Superior temporal gyrus (tissue), 1 donor: ENCODE results near the gene ZNF254.
"Not testable (repeated sequence)": the region's sequence is repeated elsewhere in the genome, so short reads cannot be mapped to it uniquely, and the experiment has no call there.

Source experiments
- DNase-seq: peaks from one replicate; pipeline ENCODE4 v3.0.0-alpha.2; 2016; ENCODE audit errors: extremely low spot score

ZNF254 gene

DNA sequence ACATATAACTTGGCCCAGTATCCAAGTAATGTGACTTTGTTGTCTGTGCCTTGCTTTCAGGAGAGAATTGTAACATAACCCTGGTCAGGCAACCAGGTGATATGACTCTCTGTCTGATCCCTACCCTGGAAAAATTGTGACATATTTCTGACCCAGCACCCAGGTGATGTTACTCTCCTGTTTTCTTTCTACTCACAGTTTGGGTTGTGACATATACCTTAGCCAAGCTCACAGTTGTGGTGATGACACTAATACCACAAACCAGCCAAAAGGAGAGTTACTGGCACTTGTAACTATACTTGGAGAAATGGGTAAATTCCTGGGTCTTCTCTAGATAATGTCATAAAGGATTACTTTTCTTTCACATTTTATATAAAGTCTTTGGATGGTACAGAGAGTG lies 14.3 kb upstream of the ZNF254 start:
- no peak for DNase-seq

DNA sequence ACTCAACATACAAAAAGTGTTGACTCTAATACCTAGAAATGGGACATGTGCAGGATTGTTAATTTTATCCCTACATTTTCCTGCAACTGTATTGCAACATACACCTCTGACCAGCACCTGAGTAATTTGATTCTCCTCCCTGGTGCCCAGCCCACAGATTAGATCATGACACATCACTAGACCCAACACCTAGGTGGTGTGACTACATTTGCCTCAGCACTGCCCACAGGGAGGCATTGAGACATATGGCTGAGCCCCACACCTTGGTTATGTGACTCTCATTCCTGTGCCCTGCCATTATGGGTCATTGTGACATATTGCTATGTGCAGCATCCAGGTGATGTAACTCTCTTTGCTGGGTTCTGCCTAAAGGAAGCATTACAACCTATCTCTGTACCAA lies 13.2 kb upstream of the ZNF254 start:
- no peak for DNase-seq

DNA sequence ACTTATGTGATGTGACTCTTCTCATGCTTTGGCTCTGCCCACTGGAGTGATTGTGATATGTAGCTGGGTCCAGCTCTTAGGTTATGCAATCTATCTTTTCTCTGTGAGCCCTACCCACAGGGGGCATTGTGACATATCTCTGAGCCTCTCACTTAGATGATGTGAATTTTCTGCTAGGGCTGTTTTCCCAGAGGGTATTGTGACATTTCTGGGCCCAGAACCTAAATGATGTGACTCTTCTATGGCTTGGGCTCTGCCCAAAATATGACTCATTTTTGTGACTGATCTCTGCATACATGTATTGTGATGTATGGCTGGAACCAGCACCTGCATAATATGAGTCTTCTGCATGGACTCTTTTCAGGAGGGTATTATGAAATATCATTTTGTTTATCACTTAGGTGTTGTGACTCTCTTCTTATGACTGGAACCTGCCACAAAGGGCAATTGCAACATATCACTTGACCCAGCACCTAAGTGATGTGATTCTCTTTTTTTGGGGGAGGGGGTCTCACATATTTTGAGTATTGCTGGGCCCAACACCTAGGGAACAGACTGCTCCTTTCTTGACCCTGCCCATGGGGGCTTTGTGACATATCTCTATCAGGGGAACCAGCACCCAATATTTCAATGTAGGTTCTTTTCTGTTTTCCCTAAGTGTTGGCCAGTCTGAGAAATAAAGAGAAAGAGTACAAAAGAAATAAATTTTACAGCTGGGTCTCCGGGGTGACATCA lies 12.1 kb upstream of the ZNF254 start:
- no peak for DNase-seq

DNA sequence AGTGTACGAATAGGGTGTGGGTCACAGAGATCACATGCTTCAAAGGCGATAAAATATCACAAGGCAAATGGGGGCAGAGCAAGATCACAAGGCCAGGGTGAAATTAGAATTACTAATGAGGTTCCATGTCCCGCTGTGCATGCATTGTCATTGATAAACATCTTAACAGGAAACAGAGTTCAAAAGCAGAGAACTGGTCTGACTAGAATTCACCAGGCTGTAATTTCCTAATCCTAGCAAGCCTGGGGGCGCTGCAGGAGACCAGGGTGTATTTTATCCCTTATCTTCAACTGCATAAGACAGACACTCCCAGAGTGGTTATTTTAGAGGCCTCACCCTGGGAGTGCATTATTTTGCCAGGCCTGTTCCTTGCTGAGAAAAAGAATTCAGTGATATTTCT lies 11.5 kb upstream of the ZNF254 start:
- DNase-seq, result not testable (repeated sequence)

DNA sequence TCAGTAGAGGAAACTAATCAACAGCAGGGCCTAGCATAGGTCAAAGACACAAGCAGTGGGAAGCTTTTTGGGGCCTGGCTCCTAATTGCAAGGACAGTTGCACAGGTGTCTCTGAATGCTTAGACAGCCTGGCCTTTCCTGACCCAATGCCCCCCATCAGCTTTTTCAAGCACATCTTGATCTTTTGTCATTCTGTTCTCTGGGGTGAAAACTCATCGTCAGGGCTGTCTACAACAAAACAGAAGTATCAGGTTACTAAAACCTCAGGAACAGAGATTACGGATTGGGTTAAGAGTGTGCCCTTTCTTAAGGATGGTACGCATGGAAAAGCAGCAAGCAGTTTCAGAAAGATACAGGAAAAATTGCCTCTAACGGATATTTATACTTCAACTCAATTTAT lies 8.3 kb upstream of the ZNF254 start:
- no peak for DNase-seq

DNA sequence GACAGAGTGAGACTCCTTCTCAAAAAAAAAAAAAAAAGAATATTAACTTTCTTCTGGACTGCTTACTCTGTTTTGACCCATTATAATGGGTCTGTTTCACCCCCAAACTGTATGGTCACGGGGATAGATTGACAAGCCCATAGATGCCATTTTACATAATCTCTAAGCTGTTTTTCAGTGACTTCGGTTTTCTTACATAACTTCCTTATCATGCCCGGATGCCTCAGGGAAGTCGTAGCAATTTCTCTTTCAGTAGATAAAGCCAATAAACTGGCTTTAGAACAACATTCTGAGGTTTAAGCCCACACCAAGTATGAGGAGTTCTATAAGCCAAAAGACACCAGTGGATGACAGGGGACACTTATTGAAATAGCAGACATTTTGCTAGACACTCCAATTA lies 5.9 kb upstream of the ZNF254 start:
- DNase-seq, result no peak

DNA sequence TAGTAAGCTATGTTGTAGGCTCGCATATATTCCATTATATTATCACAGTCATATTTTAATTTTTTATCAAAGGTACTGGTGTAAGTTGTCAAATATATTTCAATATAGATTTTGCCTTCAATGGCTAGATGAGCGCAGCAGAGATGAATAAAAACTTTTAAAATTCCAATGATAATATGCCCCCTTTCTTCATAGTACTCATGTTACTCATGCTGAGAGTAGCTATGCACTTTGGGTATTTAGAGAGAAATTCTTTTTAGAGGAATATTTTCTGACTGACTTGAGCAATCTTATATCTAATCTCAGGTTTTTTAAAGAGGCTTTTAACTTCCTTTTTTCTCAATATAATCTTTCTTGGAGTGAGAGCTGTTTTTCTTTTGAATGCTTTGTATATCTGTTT lies 11.4 kb downstream of the ZNF254 start:
- DNase-seq, result no peak

DNA sequence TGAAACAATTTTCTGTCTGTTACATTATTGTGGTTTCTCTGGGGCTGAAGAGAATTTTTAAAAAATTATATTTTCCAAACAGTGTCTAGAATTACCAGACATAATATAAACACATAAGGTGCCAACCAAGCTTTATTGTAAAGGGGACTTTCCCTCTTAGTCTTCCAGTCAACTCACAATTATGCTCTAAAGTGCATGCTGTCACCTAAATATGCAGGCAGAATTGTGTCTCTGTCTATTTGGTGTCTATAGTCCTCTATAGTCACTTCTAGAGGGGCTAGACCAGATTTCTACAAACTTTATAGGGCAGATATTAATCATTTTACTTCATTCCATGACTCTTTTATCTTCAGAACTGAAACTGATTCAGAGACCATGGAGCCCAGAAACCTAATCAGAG lies 12.8 kb downstream of the ZNF254 start:
- DNase-seq, result no peak

DNA sequence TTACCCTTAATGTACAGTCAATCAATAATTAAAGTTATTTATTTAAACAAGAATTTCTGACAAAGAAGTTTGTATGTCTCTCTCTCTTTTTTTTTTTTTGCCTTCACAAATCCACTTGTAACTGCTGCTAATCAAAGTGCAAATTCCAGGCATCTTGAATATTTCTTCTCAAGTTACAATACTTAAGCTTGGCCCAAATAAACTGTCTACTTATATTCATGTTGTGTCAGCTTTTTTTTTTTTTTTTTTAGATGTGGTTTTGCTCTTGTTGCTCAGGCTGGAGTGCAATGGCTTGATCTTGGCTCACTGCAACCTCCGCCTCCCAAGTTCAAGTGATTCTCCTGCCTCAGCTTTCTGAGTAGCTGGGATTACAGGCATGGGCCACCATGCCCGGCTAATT lies 13.6 kb downstream of the ZNF254 start:
- not testable (repeated sequence) for DNase-seq

DNA sequence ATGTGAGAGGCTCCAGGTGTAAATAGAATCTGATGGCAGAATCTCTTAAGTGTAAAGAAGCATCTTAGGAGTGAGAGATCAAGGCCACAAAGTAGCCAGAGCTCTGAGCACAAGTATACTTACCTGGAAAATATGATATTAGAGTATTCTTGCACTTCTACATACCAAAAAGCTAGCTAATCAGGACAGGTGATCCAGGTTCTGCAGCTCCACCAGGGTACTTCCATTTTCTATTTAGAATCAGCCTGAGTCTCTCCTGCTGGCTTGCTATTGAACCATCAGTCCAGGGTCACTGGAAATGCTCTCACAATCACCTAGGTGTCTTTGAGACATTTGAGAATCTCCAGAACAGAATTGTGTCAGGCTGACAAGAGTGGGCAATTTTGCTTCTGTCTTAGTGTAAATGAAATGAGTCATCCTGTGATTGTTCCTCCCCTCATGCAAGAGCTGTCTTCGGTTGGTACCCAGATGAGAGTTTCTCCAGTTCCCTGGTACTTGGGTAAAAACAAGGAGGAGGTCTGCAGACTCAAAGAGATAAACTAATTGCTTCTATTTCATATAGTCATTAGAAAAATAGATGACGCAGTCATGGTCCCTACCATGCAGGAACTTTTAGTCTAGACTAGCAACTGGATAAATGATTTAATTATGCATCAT lies 14.6 kb downstream of the ZNF254 start:
- DNase-seq, result no peak

DNA sequence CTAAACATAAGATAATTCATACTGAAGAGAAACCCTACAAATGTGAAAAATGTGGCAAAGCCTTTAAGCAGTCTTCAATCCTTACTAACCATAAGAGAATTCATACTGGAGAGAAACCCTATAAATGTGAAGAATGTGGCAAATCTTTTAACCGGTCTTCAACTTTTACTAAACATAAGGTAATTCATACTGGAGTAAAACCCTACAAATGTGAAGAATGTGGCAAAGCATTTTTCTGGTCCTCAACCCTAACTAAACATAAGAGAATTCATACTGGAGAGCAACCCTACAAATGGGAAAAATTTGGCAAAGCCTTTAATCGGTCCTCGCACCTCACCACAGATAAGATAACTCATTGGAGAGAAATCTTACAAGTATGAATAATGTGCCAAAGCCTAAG lies 40.6 kb downstream of the ZNF254 start:
- DNase-seq, result no peak

DNA sequence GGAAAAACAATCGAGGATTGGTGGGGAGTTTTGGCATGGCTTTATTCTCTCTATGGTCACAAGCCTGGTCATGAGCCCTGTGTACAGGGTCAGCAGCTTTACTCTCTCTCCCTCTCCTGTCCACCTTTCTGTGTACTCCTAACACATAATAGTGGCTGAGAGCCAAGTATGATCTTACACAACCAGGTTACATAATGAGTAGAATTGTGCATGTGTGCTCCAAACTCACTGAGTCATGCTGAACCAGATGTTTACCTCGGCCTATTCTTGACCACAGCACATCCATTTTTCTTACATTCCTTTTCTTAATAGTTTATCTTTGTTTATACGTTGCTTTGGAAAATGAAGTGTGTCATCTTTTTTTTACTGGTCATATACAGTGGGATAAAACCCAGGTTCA lies 53.1 kb downstream of the ZNF254 start:
- no peak for DNase-seq

DNA sequence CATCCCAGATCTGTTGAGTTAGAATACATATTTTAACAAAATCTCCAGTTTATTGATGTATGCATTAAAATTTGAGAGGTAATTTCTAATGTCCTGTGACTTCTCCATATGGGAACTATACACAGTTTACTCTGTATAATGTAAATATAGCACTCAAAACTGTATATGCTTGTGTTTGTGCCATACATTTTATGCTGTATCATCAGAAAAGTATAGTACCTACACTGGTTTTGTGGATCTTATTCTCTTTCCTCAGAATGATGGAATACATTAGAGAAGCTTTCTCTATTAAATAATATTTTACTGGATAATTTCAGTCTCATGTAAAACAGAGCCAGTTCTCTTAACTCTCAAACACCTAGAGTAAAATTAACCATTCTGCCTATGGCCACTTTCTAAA lies 53.6 kb downstream of the ZNF254 start:
- no peak for DNase-seq

DNA sequence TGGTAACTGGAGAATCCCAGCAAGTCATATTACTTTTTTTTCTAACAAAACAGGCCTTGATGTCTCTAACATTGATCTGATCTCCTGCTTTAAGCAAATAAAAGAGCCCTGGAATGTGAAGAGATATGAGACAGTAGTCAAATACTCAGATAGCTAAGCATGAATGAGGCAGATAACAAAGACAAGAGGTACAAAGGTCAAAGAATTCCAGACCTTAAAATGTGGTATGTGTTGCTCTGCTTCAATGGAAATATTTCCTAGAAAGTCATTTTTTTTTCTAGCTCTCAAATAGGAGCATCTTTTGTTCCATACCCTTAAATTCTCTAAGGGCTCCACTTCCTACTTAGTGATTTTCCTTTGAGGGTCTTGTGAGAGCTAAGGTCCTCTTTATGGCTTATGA lies 54.6 kb downstream of the ZNF254 start:
- no peak for DNase-seq

DNA sequence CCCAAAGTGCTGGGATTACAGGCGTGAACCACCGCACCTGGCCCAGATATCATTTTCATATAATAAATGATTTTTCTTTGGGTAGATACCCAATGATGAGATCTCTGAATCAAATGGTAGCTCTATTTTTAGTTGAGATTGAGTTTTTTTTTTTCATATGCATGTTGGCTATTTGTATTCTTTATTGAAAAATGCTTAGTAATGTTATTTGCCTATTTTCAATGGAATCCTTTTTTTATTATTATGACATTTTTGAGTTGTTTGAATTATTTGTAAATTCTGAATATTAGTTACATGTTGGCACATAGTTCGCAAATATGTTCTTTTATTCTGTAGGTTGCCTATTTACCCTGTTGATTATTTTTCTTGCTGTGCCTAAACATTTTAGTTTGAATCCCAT lies 55.8 kb downstream of the ZNF254 start:
- no peak for DNase-seq

DNA sequence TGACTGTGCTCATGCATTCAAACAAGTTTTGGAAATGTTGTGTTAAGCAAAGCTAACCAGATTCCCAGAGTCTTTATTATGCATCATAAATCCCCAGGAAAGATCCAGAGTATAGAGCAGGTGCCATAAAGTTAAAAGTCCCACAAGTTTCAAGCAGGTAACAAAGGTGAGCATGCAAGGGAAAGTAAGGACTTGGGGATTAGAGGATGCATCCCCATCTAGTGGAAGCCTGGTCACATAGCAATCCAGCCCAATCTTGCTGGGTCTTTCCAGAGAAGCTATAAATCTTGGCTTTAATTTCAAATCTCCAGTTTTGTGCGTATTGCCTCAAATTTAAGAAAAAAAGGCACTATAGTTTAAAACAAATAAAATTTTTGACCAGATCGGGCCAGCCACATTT lies 72.7 kb downstream of the ZNF254 start:
- no peak for DNase-seq

DNA sequence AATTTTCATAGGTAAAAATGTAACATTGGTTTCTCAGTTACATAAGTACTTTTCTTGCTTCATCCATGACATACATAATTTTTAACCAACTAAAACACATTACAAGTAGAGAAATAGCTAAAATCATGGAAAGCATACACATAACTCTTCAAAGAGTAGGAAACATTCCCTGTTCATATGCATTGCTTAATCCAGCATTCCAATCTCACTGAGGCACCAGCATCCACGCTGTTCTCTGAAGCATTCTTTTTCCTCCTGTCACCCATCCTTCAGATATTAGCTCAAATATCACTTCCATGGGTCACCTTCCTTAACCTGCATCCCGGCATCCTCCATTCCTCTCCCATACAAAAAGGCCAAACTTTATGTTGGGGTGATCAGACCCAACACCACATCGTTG lies 79.1 kb downstream of the ZNF254 start:
- DNase-seq, result no peak

DNA sequence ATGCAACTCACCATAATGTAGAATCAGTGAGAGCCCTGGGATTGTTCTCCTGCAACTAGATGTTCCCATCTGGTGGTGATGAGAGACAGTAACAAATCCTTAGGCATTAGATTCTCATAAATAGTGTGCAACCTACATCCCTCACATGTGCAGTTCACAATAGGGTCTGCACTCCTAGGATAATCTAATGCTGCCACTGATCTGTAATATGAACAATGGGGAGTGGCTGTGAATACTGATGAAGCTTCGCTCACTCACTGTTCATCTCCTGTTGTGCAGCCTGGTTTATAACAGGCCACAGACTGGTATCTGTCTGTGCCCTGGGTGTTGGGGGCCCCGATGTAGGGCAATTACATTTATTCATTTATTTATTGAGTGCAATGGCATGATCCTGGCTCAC lies 86.9 kb downstream of the ZNF254 start:
- DNase-seq, result no peak

DNA sequence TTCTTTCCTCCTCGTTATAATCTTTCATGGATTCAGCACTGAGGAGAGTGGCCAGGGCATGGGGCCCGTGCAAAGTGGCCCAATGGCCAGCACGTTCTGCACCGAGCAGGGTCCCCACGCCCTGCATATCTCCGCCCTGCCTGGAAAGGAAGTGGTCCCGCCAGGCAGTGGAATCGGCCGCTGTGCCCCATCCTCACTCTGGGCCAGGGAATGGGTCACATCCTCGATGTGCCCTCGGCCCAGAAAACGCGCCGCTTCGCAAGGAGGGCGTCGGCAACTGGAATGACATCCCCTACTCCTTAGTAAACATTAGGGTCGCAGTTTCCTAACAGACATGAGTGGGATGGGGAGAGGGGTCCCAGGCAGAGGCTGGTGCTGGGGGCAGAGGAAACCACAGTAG lies 90.7 kb downstream of the ZNF254 start:
- DNase-seq, result no peak

DNA sequence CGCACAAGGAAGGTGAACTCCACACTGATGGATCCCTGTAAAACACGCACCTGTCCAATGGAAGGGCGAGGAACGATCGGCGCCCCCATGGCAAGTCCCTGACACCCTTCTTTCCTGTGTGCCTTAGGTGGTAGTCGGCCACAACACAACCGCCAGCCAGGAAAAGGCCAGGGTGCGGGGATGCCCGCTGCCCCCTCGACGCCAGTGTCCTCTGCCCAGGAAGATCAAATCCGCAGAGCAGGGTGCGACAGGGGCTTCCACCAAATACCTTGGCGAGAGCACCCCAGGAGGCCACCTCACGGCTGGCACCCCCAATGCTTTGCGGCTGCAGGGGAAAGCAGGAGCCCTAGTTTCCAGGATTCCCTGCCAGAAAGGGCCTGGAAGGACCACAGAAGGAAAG lies 91.2 kb downstream of the ZNF254 start:
- no peak for DNase-seq
